ENCODE measurements around the gene CCL11. TPM values are rescaled to one million over a fixed set of nuclear protein-coding genes. Genes with fewer than 3 reads are reported as not detected.
A peak's percentile ranks its signal among the peaks of the same experiment; 100 is the strongest.
"Not testable (repeated sequence)": the region's sequence is repeated elsewhere in the genome, so short reads cannot be mapped to it uniquely, and the experiment has no call there.

The CCL11 gene
- total RNA-seq, 4 donors from 2014 or later: 2.3 to 23.1 TPM; not detected in 2

DNA sequence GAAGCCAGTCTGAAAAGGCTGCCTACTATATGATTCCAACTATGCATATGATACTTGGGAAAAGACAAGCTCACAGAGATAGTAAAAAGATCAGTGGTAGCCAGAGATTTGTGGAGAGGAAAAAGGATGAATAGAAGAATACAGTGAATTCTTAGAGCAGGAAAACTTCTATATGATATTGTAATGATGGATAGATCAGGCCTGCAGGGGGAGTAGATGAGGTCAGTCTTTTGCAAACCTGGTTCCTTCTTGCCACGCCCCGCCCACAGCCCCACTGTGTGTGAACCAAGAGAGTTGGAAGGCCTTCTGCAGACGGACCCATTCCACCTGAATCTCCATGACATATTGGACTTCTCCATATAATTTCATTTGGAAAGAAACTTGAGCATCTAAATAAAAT, 32.9 kb downstream of the CCL11 start:
- Histone ChIP-seq H3K36me3 (no peaks in the 10 kb centered on the region), H3K4me1 (no peaks in the 10 kb centered on the region), H3K4me3 (no peak overlapping the region), H3K9me3 (no peaks in the 10 kb centered on the region), H3K27ac (peak overlapping the region in 1 of 4 donors; percentile 47), H3K27me3 (no peaks in the 10 kb centered on the region)
- peak in 1 of 3 donors; percentile 20 for DNase-seq
- no peak for TF ChIP-seq POLR2A (IDR thresholded peaks at IDR 0.05)
- TF ChIP-seq, protein P1, sequence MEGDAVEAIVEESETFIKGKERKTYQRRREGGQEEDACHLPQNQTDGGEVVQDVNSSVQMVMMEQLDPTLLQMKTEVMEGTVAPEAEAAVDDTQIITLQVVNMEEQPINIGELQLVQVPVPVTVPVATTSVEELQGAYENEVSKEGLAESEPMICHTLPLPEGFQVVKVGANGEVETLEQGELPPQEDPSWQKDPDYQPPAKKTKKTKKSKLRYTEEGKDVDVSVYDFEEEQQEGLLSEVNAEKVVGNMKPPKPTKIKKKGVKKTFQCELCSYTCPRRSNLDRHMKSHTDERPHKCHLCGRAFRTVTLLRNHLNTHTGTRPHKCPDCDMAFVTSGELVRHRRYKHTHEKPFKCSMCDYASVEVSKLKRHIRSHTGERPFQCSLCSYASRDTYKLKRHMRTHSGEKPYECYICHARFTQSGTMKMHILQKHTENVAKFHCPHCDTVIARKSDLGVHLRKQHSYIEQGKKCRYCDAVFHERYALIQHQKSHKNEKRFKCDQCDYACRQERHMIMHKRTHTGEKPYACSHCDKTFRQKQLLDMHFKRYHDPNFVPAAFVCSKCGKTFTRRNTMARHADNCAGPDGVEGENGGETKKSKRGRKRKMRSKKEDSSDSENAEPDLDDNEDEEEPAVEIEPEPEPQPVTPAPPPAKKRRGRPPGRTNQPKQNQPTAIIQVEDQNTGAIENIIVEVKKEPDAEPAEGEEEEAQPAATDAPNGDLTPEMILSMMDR (IDR thresholded peaks at IDR 0.05): no peak

DNA sequence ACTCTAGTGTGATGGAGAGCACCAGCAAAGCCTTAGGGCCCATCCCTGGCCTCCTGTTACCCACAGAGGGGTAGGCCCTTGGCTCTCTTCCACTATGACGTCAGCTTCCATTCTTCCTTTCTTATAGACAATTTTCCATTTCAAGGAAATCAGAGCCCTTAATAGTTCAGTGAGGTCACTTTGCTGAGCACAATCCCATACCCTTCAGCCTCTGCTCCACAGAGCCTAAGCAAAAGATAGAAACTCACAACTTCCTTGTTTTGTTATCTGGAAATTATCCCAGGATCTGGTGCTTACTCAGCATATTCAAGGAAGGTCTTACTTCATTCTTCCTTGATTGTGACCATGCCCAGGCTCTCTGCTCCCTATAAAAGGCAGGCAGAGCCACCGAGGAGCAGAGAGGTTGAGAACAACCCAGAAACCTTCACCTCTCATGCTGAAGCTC, 33.5 kb downstream of the CCL11 start, which contains the start of gene CCL8:
CCL8 (plus strand) TSS at position 397 of the 445 bp plus-strand sequence. CDS start 67 bp downstream, outside the sequence.
- TF ChIP-seq POLR2A (IDR thresholded peaks at IDR 0.05): no peak
- TF ChIP-seq, protein P1 (IDR thresholded peaks at IDR 0.05): no peak
- DNase-seq: no peak
- H3K36me3 ChIP-seq: no peaks in the 10 kb centered on the region
- no peaks in the 10 kb centered on the region for H3K27me3 ChIP-seq
- H3K4me1 ChIP-seq: no peaks in the 10 kb centered on the region
- no peaks in the 10 kb centered on the region for H3K9me3 ChIP-seq
- no peak within 1 kb of the TSS for H3K4me3 ChIP-seq
- H3K27ac ChIP-seq: peak within 1 kb of the TSS in 2 of 4 donors; percentile 43 to 47

DNA sequence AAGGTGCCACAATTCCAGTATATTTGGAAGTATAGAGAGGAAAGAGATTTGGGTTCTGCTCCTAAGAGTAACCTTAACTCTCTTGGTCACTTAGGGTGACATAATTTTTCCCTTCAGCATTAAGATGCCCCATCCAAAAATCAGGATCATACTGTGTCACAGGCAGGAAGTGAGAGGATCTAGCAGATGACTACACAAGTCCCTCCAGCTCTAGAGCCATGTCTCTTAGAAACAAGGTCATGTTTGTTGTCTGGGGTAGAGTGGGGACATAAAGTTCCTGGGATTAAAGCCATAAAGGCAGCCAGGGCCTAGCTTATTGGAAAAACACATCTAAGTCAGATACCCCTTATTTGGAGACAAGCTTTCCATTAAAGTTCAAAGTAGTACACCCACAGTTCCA, 36.4 kb downstream of the CCL11 start:
- no peaks in the 10 kb centered on the region for H3K4me1 ChIP-seq
- H3K9me3 ChIP-seq: no peaks in the 10 kb centered on the region
- peak overlapping the region in 2 of 4 donors; percentile 4 to 47 for H3K27ac ChIP-seq
- no peak for TF ChIP-seq POLR2A (IDR thresholded peaks at IDR 0.05)
- H3K27me3 ChIP-seq: no peaks in the 10 kb centered on the region
- DNase-seq: no peak
- H3K36me3 ChIP-seq: no peaks in the 10 kb centered on the region
- H3K4me3 ChIP-seq: no peak overlapping the region

DNA sequence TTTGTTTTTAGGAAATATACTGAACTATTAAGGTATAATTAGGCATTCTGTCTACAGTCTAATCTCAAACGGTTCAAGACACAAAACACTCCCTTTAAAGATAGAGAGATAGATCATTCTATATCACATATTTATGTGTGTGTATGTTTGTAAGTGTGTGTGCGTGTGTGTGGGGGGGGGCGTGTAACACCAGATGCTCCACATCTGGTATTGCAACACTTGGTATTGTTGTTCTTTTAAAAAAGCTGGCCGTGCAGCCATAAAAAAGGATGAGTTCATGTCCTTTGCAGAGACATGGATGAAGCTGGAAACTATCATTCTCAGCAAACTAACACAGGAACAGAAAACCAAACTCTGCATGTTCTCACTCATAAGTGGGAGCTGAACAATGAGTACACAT, 42.0 kb downstream of the CCL11 start:
- DNase-seq, H3K36me3 ChIP-seq, H3K4me3 ChIP-seq, H3K9me3 ChIP-seq, H3K27me3 ChIP-seq, H3K4me1 ChIP-seq: not testable (repeated sequence)
- H3K27ac ChIP-seq: peak overlapping the region in 1 of 4 donors; percentile 0

DNA sequence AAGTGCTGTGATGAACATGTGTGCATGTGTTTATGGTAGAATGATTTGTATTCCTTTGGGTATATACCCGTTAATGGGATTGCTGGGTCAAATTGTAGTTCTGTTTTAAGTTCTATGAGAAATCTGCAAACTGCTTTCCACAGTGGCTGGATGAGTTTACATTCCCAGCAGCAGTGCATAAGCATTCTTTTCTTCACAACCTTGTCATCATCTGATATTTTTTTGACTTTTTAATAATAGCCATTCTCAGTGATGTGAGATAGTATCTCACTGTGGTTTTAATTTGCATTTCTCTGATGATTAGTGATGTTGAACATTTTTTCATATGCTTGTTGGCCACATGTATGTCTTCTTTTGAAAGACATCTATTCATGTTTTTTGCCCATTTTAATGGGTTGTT, 52.2 kb downstream of the CCL11 start:
- H3K4me3 ChIP-seq: no peak overlapping the region
- no peaks in the 10 kb centered on the region for H3K9me3 ChIP-seq
- H3K27me3 ChIP-seq: no peaks in the 10 kb centered on the region
- H3K4me1 ChIP-seq: no peaks in the 10 kb centered on the region
- TF ChIP-seq, protein P1 (IDR thresholded peaks at IDR 0.05): no peak
- TF ChIP-seq POLR2A (IDR thresholded peaks at IDR 0.05): no peak
- DNase-seq: no peak
- H3K27ac ChIP-seq: no peak overlapping the region
- no peaks in the 10 kb centered on the region for H3K36me3 ChIP-seq

Other genes with a start within 250 kb of the CCL11 start
- gene CCL2, start 30.5 kb upstream of the CCL11 start, total RNA-seq: 10 to 100 TPM in 1 of 4 donors, 1 to 10 TPM in 2, not detected in 1; 1.2 to 19.8 (median 6.6) TPM
- gene CCL7, start 15.5 kb upstream of the CCL11 start, total RNA-seq: not detected
- gene CCL8, start 33.7 kb downstream of the CCL11 start, total RNA-seq: 10 to 100 TPM in 1 of 4 donors, not detected in 3; 20.6 TPM
- gene CCL13, start 70.7 kb downstream of the CCL11 start, total RNA-seq: 10 to 100 TPM in 1 of 4 donors, 1 to 10 TPM in 2, not detected in 1; 1.9 to 79.2 (median 2.9) TPM
- gene CCL1, start 77.5 kb downstream of the CCL11 start, total RNA-seq: not detected

Measured in Peyer's patch (tissue), 4 donors.